Measurements from ENCODE around the gene MMD2. TPM values are rescaled to one million over a fixed set of nuclear protein-coding genes. Genes with fewer than 3 reads are reported as not detected.
A peak's percentile ranks its signal among the peaks of the same experiment; 100 is the strongest.

MMD2 gene
- total and polyA plus RNA-seq, 2 of the 8 experiments (the other 6 are each of a cell fraction or from before 2014, with no cell fraction given) = 0.14 TPM; not detected in 1

DNA sequence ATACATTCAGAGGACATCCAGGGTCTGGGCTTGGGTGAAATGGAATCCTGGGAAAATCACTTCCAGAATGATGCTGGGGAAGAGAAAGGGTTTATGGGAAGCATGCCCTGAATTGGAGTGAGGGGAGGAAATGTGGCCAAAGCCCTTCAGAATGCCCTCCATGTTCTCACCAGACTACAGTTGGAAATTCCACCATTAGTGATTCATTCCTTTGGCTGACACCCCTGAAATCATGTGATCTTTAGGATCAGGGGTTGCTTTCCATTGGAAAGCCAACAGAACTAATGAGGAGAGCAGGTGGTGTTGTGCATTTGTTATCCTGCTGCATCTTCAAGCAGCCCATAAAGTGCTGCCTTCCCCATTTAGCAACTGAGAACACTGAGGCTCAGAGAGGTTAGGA, 54.6 kb downstream of the MMD2 start:
- no peak overlapping the region for H3K9ac ChIP-seq (replicated peaks in 1 of 4; ENCODE audit: extremely low read depth in 1 of 4, low read depth in 3 of 4, low read length in 3 of 4)
- H4K91ac ChIP-seq (replicated peaks; ENCODE audit: insufficient read length, low read length) = no peak overlapping the region
- peak overlapping the region; percentile 25; the same call in 1 of the 2 replicates for H4K8ac ChIP-seq (ENCODE audit: extremely low read depth, insufficient read depth, low read length)
- peaks cover 12 to 15% of the 10 kb centered on the region in 2 experiments; a peak in 2 of 4 replicates for H3K9me3 ChIP-seq (ENCODE audit: insufficient read depth in 2 of 2, low read depth in 1 of 2, low read length in 1 of 2)
- no peaks in the 10 kb centered on the region for H3K4me1 ChIP-seq (replicated peaks in 1 of 4; ENCODE audit: control insufficient read depth in 3 of 4, insufficient read depth in 4 of 4, low read length in 3 of 4)
- ChIA-PET POLR2A (ENCODE audit: partially characterized antibody) (no interaction called here), CTCF (ENCODE audit: partially characterized antibody) (no interaction called here)
- H2BK12ac ChIP-seq (ENCODE audit: low read depth, low read length) = no peak overlapping the region
- H2AK5ac ChIP-seq (ENCODE audit: low read depth, low read length) = no peak overlapping the region
- no peak overlapping the region for H4K5ac ChIP-seq (ENCODE audit: insufficient read length, low read depth, low read length)
- no peak overlapping the region for H3K14ac ChIP-seq (ENCODE audit: insufficient read length)
- FAIRE-seq (no peak), DNase-seq (ENCODE audit: low read depth in 1 of 2, low spot score in 2 of 2) (no peak)
- no peaks in the 10 kb centered on the region for H3K27me3 ChIP-seq (replicated peaks in 1 of 4; ENCODE audit: control insufficient read depth in 3 of 4, extremely low read depth in 1 of 4, insufficient read depth in 3 of 4, low read length in 3 of 4)
- no peak overlapping the region for H3K4me3 ChIP-seq (ENCODE audit: extremely low read depth in 1 of 4, insufficient read depth in 2 of 4, low read depth in 3 of 4, low read length in 4 of 4)
- no peak overlapping the region for H3K4me2 ChIP-seq (ENCODE audit: insufficient read depth in 1 of 2, low read depth in 2 of 2, low read length in 2 of 2)
- H3K27ac ChIP-seq (ENCODE audit: low read depth, low read length) = no peak overlapping the region
- no peak overlapping the region for H3K56ac ChIP-seq (replicated peaks; ENCODE audit: insufficient read length, low read depth, low read length)
- peaks cover 2% of the 10 kb centered on the region; the same call in 1 of the 2 replicates for H3K23me2 ChIP-seq (ENCODE audit: low read depth, low read length)
- no peak overlapping the region for H2AFZ ChIP-seq (ENCODE audit: low read length)
- no peak overlapping the region for H3K23ac ChIP-seq (ENCODE audit: insufficient read length)
- no peaks in the 10 kb centered on the region for H4K20me1 ChIP-seq (replicated peaks in 1 of 2; ENCODE audit: control insufficient read depth in 1 of 2, insufficient read depth in 2 of 2, low read length in 2 of 2)
- no peak overlapping the region for H2BK5ac ChIP-seq (ENCODE audit: low read depth, low read length)
- no peak overlapping the region for H2BK120ac ChIP-seq (replicated peaks; ENCODE audit: low read depth, low read length)
- no peaks in the 10 kb centered on the region for H3K79me1 ChIP-seq (ENCODE audit: low read depth, low read length)
- no peaks in the 10 kb centered on the region for H3K79me2 ChIP-seq (ENCODE audit: control insufficient read depth in 1 of 2, insufficient read depth in 2 of 2, low read length in 2 of 2)
- no peak overlapping the region for H2BK15ac ChIP-seq (ENCODE audit: low read length)
- no peak overlapping the region for H3K18ac ChIP-seq (ENCODE audit: extremely low read depth, low read length)
- H2BK20ac ChIP-seq (ENCODE audit: low read length) = no peak overlapping the region
- no peak overlapping the region for H3K4ac ChIP-seq (replicated peaks; ENCODE audit: insufficient read length, low read depth, low read length)
- no peaks in the 10 kb centered on the region for H3K36me3 ChIP-seq (ENCODE audit: control insufficient read depth in 2 of 4, insufficient read depth in 4 of 4, low read length in 3 of 4)
- TF ChIP-seq CHD1 (IDR thresholded peaks at IDR 0.05; ENCODE audit: low read depth, low read length) (no peak), ZNF274 (IDR thresholded peaks at IDR 0.05; ENCODE audit: borderline replicate concordance, extremely low read depth, low read length) (no peak), TCF12 (IDR thresholded peaks at IDR 0.05; ENCODE audit: low read depth, low read length) (no peak), RBBP5 (IDR thresholded peaks at IDR 0.05; ENCODE audit: borderline replicate concordance, low read depth, low read length) (no peak), HDAC6 (IDR thresholded peaks at IDR 0.05; ENCODE audit: low read depth, low read length) (no peak), KDM5A (IDR thresholded peaks at IDR 0.05; ENCODE audit: low read length) (no peak), TAF7 (optimal IDR thresholded peaks at IDR 0.05; ENCODE audit: borderline replicate concordance, low read depth, low read length) (no peak)
- TF ChIP-seq, protein P1, sequence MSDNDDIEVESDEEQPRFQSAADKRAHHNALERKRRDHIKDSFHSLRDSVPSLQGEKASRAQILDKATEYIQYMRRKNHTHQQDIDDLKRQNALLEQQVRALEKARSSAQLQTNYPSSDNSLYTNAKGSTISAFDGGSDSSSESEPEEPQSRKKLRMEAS (IDR thresholded peaks at IDR 0.05) = no peak

Measured in H1 (cell line).